Upper lobe of right lung (tissue), 1 donor: ENCODE results near the gene RAC3. TPM values are rescaled to one million over a fixed set of nuclear protein-coding genes. Genes with fewer than 3 reads are reported as not detected.
A peak's percentile ranks its signal among the peaks of the same experiment; 100 is the strongest.

Source experiments
- ATAC-seq: fragments of 200-7000 bp; cut with Tn5 transposase; one replicate; pipeline ENCODE4 v1.9.1; 2020; ENCODE audit warnings: mild to moderate bottlenecking, moderate library complexity
- DNase-seq: peaks from one replicate; pipeline ENCODE4 v3.0.0-alpha.2; 2020
- H3K27ac ChIP-seq: fragments of 200-600 bp; one replicate; pipeline ENCODE4 v1.8.0; 2022
- H3K27me3 ChIP-seq: fragments of 200-600 bp; one replicate; pipeline ENCODE4 v1.8.0; 2022; ENCODE audit warnings: mild to moderate bottlenecking
- H3K36me3 ChIP-seq: fragments of 200-600 bp; one replicate; pipeline ENCODE4 v1.8.0; 2022
- H3K4me1 ChIP-seq: fragments of 200-600 bp; one replicate; pipeline ENCODE4 v1.8.0; 2022
- H3K4me3 ChIP-seq: fragments of 200-600 bp; one replicate; pipeline ENCODE4 v1.8.0; 2022; ENCODE audit warnings: mild to moderate bottlenecking
- H3K9me3 ChIP-seq: fragments of 200-600 bp; one replicate; pipeline ENCODE4 v1.8.0; 2022
- CTCF ChIP-seq: fragments of 200-600 bp; IDR thresholded peaks from one replicate; pipeline ENCODE4 v1.8.0; 2022; ENCODE audit warnings: antibody characterized with exemption
- intact Hi-C: fragments of 100-400 bp; cut with DNase I; formaldehyde crosslinking; loops from one replicate; pipeline ENCODE4 v1.11.0; 2022
- total RNA-seq: library from RNA; stranded (reverse); fragmentation: NEBNext Ultra II Directional; extraction: Animal tissue kit (Norgen Biotek cat#: 25700); gene quantifications from one replicate; pipeline ENCODE4 v1.2.1, GENCODE V29; 2021
- donor health status: DM: no; HTN: yes; CAD: no; lungs with severe emphysema.

The RAC3 gene
- total RNA-seq, 1 donor from 2014 or later: 3.4 TPM

GRCh38 chr17:82013341-82013740 lies 18.1 kb upstream of the RAC3 start:
- no peaks in the 10 kb centered on the region for H3K36me3 ChIP-seq
- H3K9me3 ChIP-seq: no peaks in the 10 kb centered on the region
- H3K4me1 ChIP-seq: peaks cover 3% of the 10 kb centered on the region
- ATAC-seq (peak; percentile 1), DNase-seq (no peak)
- no peak for TF ChIP-seq CTCF
- intact Hi-C loops: no loop called here
- H3K27ac ChIP-seq: peak overlapping the region; percentile 78
- peak overlapping the region; percentile 16 for H3K4me3 ChIP-seq
- no peaks in the 10 kb centered on the region for H3K27me3 ChIP-seq

GRCh38 chr17:82013772-82014321 lies 17.6 kb upstream of the RAC3 start:
- Histone ChIP-seq H3K36me3 (no peaks in the 10 kb centered on the region), H3K4me1 (peaks cover 3% of the 10 kb centered on the region), H3K27me3 (no peaks in the 10 kb centered on the region), H3K4me3 (peak overlapping the region; percentile 16), H3K9me3 (no peaks in the 10 kb centered on the region), H3K27ac (peak overlapping the region; percentile 78)
- ATAC-seq (peak; percentile 58), DNase-seq (peak; percentile 90)
- intact Hi-C loops: no loop called here
- TF ChIP-seq CTCF: no peak

GRCh38 chr17:82014432-82014831 lies 17.0 kb upstream of the RAC3 start:
- Histone ChIP-seq H3K4me1 (peaks cover 3% of the 10 kb centered on the region), H3K36me3 (no peaks in the 10 kb centered on the region), H3K4me3 (peak overlapping the region; percentile 10), H3K27me3 (no peaks in the 10 kb centered on the region), H3K27ac (peak overlapping the region; percentile 78), H3K9me3 (no peaks in the 10 kb centered on the region)
- no peak for TF ChIP-seq CTCF
- ATAC-seq (peak; percentile 39), DNase-seq (peak; percentile 83)
- intact Hi-C loops: no loop called here

GRCh38 chr17:82014971-82015310 lies 16.5 kb upstream of the RAC3 start:
- no peak for DNase-seq

GRCh38 chr17:82015311-82015971 lies 16.0 kb upstream of the RAC3 start:
- no peaks in the 10 kb centered on the region for H3K36me3 ChIP-seq
- no peaks in the 10 kb centered on the region for H3K27me3 ChIP-seq
- ATAC-seq (no peak), DNase-seq (no peak)
- H3K9me3 ChIP-seq: no peaks in the 10 kb centered on the region
- peaks cover 3% of the 10 kb centered on the region for H3K4me1 ChIP-seq
- no peak for TF ChIP-seq CTCF
- H3K27ac ChIP-seq: no peak overlapping the region
- H3K4me3 ChIP-seq: no peak overlapping the region
- intact Hi-C loops: no loop called here

More at GRCh38 chr17:82014971-82015310, 16.5 kb upstream of the RAC3 start:
- intact Hi-C loops: no loop called here
- no peaks in the 10 kb centered on the region for H3K36me3 ChIP-seq
- no peak overlapping the region for H3K27ac ChIP-seq
- no peak for ATAC-seq
- no peak for TF ChIP-seq CTCF
- H3K9me3 ChIP-seq: no peaks in the 10 kb centered on the region
- H3K4me3 ChIP-seq: no peak overlapping the region
- peaks cover 3% of the 10 kb centered on the region for H3K4me1 ChIP-seq
- no peaks in the 10 kb centered on the region for H3K27me3 ChIP-seq
